NCI-H69 (cell line): Measurements from ENCODE around the gene TLX2.

Experiments
- DNase-seq: peaks from one replicate; lab custom pipeline; 2025; lab: John Stamatoyannopoulos, UW

TLX2 gene

GRCh38 chr2:74496997-74497776 is 17.1 kb upstream of the TLX2 start:
- no peak for DNase-seq

GRCh38 chr2:74497777-74498499 is 16.3 kb upstream of the TLX2 start:
- peak; percentile 44 for DNase-seq

GRCh38 chr2:74498500-74499266 is 15.6 kb upstream of the TLX2 start:
- peak; percentile 34 for DNase-seq

- DNase-seq = no peak
Observed at GRCh38 chr2:74499267-74499939, 14.8 kb upstream of the TLX2 start, which contains the start of gene LBX2. TSS of gene LBX2 (minus strand) at chr2:74499603. CDS start at chr2:74499537, 66 bp downstream.

GRCh38 chr2:74499940-74500577 is 14.2 kb upstream of the TLX2 start:
- no peak for DNase-seq

GRCh38 chr2:74500578-74500946 is 13.7 kb upstream of the TLX2 start:
- DNase-seq = no peak

GRCh38 chr2:74501335-74502071 is 12.7 kb upstream of the TLX2 start:
- no peak for DNase-seq

GRCh38 chr2:74502147-74502719 is 12.0 kb upstream of the TLX2 start:
- peak; percentile 17 for DNase-seq

GRCh38 chr2:74502720-74503505 is 11.3 kb upstream of the TLX2 start:
- DNase-seq = peak; percentile 64

- DNase-seq = no peak
Observed at GRCh38 chr2:74503506-74504475, 10.5 kb upstream of the TLX2 start.

- DNase-seq = no peak
Observed at GRCh38 chr2:74504591-74504990, 9.7 kb upstream of the TLX2 start.

- DNase-seq = no peak
Observed at GRCh38 chr2:74505448-74506246, 8.6 kb upstream of the TLX2 start.

GRCh38 chr2:74507145-74507925 is 6.9 kb upstream of the TLX2 start, which contains the start of gene PCGF1:
TSS of gene PCGF1 (minus strand) at chr2:74507695. CDS start at chr2:74507668, 27 bp downstream.
- DNase-seq = peak; percentile 97

GRCh38 chr2:74507926-74508520 is 6.2 kb upstream of the TLX2 start:
- DNase-seq = peak; percentile 71

- no peak for DNase-seq
Observed at GRCh38 chr2:74510272-74510671, 4.0 kb upstream of the TLX2 start.
